GM19372 (cell line): ENCODE data around the gene MRPS5.

Experiments used
- ATAC-seq: cut with Tn5 transposase; IDR thresholded peaks from one replicate; pipeline ENCODE4 v1.9.1; 2021; ENCODE audit warnings: mild to moderate bottlenecking, low read depth, moderate library complexity; ENCODE audit not compliant: unreplicated experiment

MRPS5 gene

GRCh38 chr2:95061601-95062183, 59.9 kb downstream of the MRPS5 start:
- no peak for ATAC-seq

DNA sequence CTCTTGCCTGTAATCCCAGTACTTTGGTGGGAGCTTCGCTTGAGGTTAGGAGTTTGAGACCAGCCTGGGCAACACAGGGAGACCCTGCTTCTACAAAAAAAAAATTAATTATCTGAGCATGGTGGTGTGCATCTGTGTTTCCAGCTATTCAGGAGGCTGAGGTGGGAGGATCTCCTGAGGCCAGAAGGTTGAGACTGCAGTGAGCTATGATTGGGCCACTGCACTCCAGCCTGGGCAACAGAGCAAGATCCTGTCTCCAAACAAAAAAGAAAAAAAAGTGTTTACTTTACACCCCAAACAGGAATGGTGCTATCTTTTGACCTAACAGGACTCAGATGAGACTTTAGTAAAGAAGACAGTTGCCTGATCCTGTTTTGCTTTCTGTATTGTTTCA, 60.5 kb downstream of the MRPS5 start:
- ATAC-seq, result no peak

- ATAC-seq, result no peak
These were observed 61.0 kb downstream of the MRPS5 start for GRCh38 chr2:95060446-95061118.

DNA sequence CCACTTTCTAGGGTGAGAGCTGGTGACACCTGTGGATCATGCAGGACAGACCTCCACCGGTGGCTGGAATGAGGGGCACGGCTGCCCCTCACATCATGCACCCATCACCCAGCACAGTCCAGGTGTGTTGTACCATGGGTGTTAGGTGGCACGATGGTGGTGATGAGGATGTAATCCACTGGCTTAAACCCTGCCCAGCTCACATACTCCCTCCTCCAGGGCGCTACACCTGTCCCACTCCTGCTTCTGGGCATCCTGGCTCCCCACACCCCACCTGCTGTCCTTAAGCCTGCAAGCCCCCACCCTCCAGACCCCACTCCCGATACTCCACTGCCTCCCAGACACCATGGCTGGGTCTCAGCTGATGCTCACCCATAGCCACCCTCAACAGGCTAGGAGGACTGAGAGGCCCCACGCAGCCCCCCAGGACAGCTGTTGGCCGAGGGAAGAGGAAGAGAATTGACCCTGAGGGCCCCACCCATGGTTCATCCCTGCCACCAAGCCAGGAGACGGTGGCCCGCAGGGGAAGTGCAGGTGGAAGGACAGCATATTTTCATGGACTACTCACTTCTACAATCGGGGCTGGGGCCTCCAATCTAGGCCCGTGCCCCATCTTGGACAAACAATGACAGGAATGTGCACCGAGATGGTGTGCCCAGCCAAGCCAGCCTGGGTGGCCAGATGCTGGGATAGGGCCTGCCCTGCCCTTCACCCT, 61.8 kb downstream of the MRPS5 start:
- ATAC-seq, result no peak

GRCh38 chr2:95058989-95059641, 62.5 kb downstream of the MRPS5 start:
- no peak for ATAC-seq

GRCh38 chr2:95058466-95058988, 63.1 kb downstream of the MRPS5 start:
- ATAC-seq, result no peak

DNA sequence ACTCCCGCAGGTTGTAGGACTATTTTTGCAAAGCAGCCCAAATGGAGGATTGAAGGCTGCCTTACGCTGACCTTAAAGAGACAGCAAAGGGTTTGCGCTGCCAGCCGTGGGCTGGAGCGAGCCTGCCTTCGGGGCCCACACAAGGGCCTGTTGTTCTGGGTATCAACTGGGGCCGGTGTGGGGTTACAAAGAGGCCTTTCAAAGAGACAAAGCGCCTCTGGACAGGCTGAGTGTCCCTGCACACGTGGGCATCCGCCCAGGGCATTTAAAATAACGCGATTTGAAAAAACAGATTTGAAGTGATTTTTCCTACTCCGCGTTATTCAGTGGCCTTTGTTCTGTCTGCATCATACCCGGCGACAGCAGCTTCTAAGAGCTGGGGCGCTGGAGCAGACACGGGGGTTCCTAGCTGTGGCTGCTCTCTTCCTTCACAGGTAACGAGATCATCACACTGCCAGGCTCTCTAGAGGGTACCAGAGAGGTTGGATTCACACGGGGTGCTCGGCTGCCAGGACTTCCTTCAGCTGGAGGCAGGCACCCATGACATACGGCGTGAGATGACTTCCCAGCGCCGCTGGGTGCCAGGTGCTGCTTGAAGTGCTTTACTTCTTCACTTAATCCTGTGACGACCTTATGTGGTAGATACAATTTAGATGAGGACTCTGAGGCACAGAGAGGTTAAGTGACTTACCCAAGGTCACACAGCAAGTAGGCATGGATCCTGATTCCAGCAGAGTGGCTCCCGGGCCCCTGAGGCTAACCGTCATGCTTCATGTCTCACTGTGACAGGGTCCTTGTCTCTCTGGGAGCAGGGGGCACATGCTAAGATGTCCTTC, 63.9 kb downstream of the MRPS5 start:
- no peak for ATAC-seq

DNA sequence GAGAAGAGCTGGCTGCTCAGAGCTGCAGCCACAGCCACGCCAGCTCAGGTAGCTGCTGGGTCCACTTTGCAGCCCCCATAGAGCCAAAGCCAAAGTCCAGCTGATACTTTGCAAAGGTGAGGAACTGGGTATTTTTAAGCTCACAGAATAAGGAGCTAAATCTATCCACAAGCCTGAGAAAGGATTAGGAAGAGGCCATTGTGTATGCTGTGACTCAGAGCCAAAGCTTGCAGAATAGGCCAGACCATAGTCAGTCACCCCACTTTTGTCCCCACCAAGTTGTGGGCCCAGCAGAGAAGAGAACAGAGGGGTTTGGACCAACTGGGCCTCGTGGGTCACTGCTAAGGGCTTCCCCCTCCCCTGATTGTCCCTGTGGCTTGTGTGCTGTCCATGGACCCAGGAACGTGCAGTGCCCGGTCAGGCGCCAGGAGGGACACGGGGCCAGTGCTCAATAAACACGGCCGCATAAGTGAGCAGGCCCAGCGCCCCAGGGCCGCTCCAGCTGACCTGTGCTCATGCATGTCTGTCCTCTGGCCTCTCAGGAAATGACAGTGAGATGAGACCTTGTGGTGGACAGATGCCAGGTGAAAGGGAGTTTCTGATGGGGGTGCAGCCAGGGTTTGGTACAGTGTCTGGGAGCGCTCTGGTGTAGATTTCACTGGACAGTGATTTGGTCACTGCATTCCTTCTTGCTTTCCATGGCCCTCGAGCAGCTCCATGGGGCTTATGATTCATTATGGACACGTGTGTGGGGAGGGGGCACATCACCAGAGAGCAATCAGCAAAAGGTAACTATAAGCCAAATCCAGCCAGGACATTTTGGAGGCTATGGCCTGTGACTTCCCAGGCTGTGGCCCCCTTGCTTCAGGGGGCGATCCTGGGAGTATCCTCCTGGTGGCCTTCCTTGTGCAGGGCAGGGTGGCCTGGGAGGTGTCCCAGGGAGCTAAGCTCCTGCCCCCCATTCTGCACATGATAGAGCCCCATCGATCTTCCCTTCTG, 64.8 kb downstream of the MRPS5 start:
- no peak for ATAC-seq

- no peak for ATAC-seq
These were observed 65.6 kb downstream of the MRPS5 start for GRCh38 chr2:95056044-95056443.

GRCh38 chr2:95055262-95055661, 66.3 kb downstream of the MRPS5 start:
- no peak for ATAC-seq

- ATAC-seq, result no peak
These were observed 67.6 kb downstream of the MRPS5 start for GRCh38 chr2:95054016-95054415.

GRCh38 chr2:95053543-95053942, 68.1 kb downstream of the MRPS5 start:
- ATAC-seq, result no peak

DNA sequence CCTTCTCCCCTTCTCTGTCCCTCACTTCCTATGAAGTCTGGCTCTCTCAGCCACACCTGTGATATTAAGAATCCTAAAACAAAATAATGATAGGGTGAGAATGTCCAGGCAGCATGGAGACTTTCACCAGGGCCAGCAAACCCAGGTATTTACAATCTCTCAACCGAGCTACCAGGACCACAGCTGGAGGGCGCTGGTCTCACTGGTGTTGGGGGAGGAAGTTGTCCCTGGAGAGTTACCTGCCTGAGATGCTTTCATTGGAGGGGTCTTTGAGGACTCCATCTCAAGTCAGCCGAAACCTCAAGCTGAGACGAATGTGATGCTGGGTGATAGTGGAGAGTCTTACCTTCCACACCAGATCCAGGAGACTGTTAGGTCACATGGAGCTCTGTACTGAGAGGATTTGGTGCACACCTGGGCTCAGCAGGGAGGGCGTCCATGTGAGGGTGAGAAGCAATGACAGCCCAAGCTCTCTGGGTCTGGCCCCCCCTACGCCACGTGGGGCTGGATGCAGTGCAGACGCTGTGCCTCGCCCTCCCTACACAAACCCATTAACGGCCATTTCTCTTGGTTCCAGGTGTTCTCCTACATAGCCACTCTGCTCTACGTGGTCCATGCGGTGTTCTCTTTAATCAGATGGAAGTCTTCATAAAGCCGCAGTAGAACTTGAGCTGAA, 68.7 kb downstream of the MRPS5 start:
- no peak for ATAC-seq

GRCh38 chr2:95052307-95052706, 69.3 kb downstream of the MRPS5 start:
- no peak for ATAC-seq

DNA sequence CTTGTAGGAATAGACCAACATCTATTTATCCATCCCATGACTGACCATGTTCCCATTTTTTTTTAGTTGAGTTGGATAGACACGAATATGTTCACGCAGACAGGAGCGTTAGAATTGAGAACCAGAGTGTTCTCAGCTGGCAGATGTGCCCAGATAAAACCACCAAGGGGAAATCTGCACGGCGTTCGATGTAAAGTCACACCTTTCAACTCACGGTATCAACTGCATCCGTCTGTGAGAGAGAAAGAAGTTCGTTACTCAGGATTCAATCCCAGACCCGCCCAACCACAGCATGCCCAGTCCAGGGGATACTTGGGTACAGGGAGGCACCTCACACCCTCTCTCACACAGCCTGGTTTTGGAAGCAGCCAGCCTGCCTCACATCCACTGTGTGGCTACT, 70.0 kb downstream of the MRPS5 start:
- ATAC-seq, result no peak

GRCh38 chr2:95050385-95051300, 71.0 kb downstream of the MRPS5 start:
- no peak for ATAC-seq

- no peak for ATAC-seq
These were observed 71.6 kb downstream of the MRPS5 start for GRCh38 chr2:95049961-95050360.

DNA sequence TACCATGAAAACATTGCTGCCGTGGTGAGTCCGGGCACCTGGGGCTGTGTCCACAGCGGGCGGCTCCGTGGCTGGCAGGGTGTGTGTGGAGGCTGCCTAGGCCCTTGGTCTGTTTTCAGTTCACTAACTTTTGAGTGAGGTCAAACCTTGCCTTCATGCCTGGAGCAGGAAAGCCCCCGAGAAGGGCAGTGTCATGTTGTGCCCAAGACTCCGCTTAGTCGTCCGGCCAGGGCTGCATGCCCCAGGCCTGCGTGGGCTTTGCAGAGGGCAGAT, 72.0 kb downstream of the MRPS5 start:
- no peak for ATAC-seq
